HEK293 (cell line): Measurements from ENCODE around the gene MACROD1.

Experiments used
- CTCF ChIA-PET: fragments of 350-600 bp; formaldehyde crosslinking; extraction: SDS; loops from one replicate; lab custom pipeline; 2021; ENCODE audit warnings: antibody characterized with exemption; lab: Yijun Ruan, JAX
- POLR2A ChIA-PET: fragments of 300-600 bp; formaldehyde crosslinking; extraction: SDS; loops from one replicate; lab custom pipeline; 2020; ENCODE audit warnings: antibody characterized with exemption, inconsistent platforms; lab: Yijun Ruan, JAX
- H3K27ac ChIP-seq: fragments of 200-500 bp; sonication (Bioruptor generic); 2 replicates; pipeline ENCODE4 v1.5.1; 2014; ENCODE audit warnings: low read depth, low read length, control low read depth, inconsistent platforms; ENCODE audit errors: extremely low read depth
- H3K36me3 ChIP-seq, 2 experiments: fragments of 200-500 bp in 1 of 2; sonication (Bioruptor generic) in 1 of 2; 1 replicate in 1 of 2; 2 replicates in 1 of 2; pipeline ENCODE4 v1.5.1; 2014 to 2017; ENCODE audit warnings: inconsistent platforms in 2 of 2, low read length in 2 of 2; ENCODE audit not compliant: control insufficient read depth in 2 of 2, insufficient read depth in 1 of 2
- H3K4me1 ChIP-seq: fragments of 200-500 bp; sonication (Bioruptor generic); 2 replicates; pipeline ENCODE4 v1.5.1; 2014; ENCODE audit warnings: mild to moderate bottlenecking, low read length, inconsistent platforms; ENCODE audit not compliant: control insufficient read depth, insufficient read depth
- H3K4me3 ChIP-seq: 2 replicates; pipeline ENCODE4 v1.5.1; 2011; ENCODE audit warnings: low read depth, mild to moderate bottlenecking, control low read depth, low read length, moderate library complexity
- H3K9me3 ChIP-seq: fragments of 200-500 bp; sonication (Bioruptor generic); 2 replicates; pipeline ENCODE4 v1.5.1; 2014; ENCODE audit warnings: low read depth, low read length, inconsistent platforms; ENCODE audit not compliant: control insufficient read depth, insufficient read depth
- FEZF1 ChIP-seq: fragments of 450-650 bp; formaldehyde crosslinking; IDR thresholded peaks from 2 replicates; pipeline ENCODE4 v1.5.1; 2016; ENCODE audit warnings: missing biosample characterization, missing genetic modification characterization
- GLI2 ChIP-seq: fragments of 450-650 bp; formaldehyde crosslinking; IDR thresholded peaks from 2 replicates; pipeline ENCODE4; 2017; ENCODE audit warnings: missing biosample characterization, missing genetic modification characterization, low read depth, borderline replicate concordance
- GLIS1 ChIP-seq: fragments of 450-650 bp; formaldehyde crosslinking; IDR thresholded peaks from 2 replicates; pipeline ENCODE4 v1.5.1; 2016; ENCODE audit warnings: missing biosample characterization, missing genetic modification characterization
- GLIS2 ChIP-seq: fragments of 450-650 bp; formaldehyde crosslinking; IDR thresholded peaks from 2 replicates; pipeline ENCODE4 v1.5.1; 2016; ENCODE audit warnings: missing biosample characterization, missing genetic modification characterization
- ZBTB6 ChIP-seq: fragments of 450-650 bp; formaldehyde crosslinking; IDR thresholded peaks from 2 replicates; pipeline ENCODE4 v1.5.1; 2017; ENCODE audit warnings: missing biosample characterization, missing genetic modification characterization
- ZFHX2 ChIP-seq: fragments of 450-650 bp; formaldehyde crosslinking; conservative IDR thresholded peaks from 2 replicates; pipeline ENCODE4 v1.5.1; 2016; ENCODE audit warnings: missing biosample characterization, missing genetic modification characterization
- ZIC2 ChIP-seq: fragments of 450-650 bp; formaldehyde crosslinking; IDR thresholded peaks from 2 replicates; pipeline ENCODE4 v1.5.1; 2016; ENCODE audit warnings: missing biosample characterization, missing genetic modification characterization
- ZNF146 ChIP-seq: fragments of 450-650 bp; formaldehyde crosslinking; IDR thresholded peaks from 2 replicates; pipeline ENCODE4 v1.5.1; 2016; ENCODE audit warnings: missing biosample characterization, missing genetic modification characterization
- ZNF169 ChIP-seq: fragments of 450-650 bp; formaldehyde crosslinking; IDR thresholded peaks from 2 replicates; pipeline ENCODE4 v1.5.1; 2016; ENCODE audit warnings: missing biosample characterization, missing genetic modification characterization
- ZNF174 ChIP-seq: fragments of 450-650 bp; formaldehyde crosslinking; IDR thresholded peaks from 2 replicates; pipeline ENCODE4 v1.5.0; 2017; ENCODE audit warnings: missing biosample characterization, mild to moderate bottlenecking, missing genetic modification characterization
- ZNF473 ChIP-seq: fragments of 450-650 bp; formaldehyde crosslinking; IDR thresholded peaks from 2 replicates; pipeline ENCODE4 v1.5.1; 2017; ENCODE audit warnings: missing biosample characterization, missing genetic modification characterization
- ZNF488 ChIP-seq: fragments of 450-650 bp; formaldehyde crosslinking; IDR thresholded peaks from 2 replicates; pipeline ENCODE4 v1.5.1; 2016; ENCODE audit warnings: missing biosample characterization, missing genetic modification characterization
- ZNF555 ChIP-seq: fragments of 450-650 bp; formaldehyde crosslinking; conservative IDR thresholded peaks from 2 replicates; pipeline ENCODE4 v1.5.1; 2017; ENCODE audit warnings: missing biosample characterization, mild to moderate bottlenecking, missing genetic modification characterization, inconsistent platforms
- ZNF777 ChIP-seq: fragments of 450-650 bp; formaldehyde crosslinking; IDR thresholded peaks from 2 replicates; pipeline ENCODE4 v1.5.1; 2017; ENCODE audit warnings: missing biosample characterization, missing genetic modification characterization, borderline replicate concordance
- ZSCAN23 ChIP-seq: fragments of 450-650 bp; formaldehyde crosslinking; IDR thresholded peaks from 2 replicates; pipeline ENCODE4 v1.5.1; 2016; ENCODE audit warnings: missing biosample characterization, missing genetic modification characterization

MACROD1 gene

GRCh38 chr11:64071849-64072248 lies 94.1 kb downstream of the MACROD1 start:
- Histone ChIP-seq H3K27ac (no peak overlapping the region), H3K9me3 (no peaks in the 10 kb centered on the region), H3K4me3 (no peak overlapping the region), H3K4me1 (peaks cover 4% of the 10 kb centered on the region; the same call in 1 of the 2 replicates)
- TF ChIP-seq ZNF473 = no peak
- no peak for TF ChIP-seq ZNF169 (tag by site-specific recombination)
- TF ChIP-seq ZNF777 (tag by site-specific recombination) = no peak
- no peak for TF ChIP-seq ZNF488 (tag by site-specific recombination)
- no peak for TF ChIP-seq ZSCAN23 (tag by site-specific recombination)
- no peak for TF ChIP-seq FEZF1 (tag by site-specific recombination)
- TF ChIP-seq ZNF146 (tag by site-specific recombination) = no peak
- no peak for TF ChIP-seq ZFHX2 (tag by site-specific recombination)
- TF ChIP-seq ZNF555 (tag by site-specific recombination) = no peak
- TF ChIP-seq, all 188 proteins: peak for 0
- POLR2A ChIA-PET = no interaction called here
- no peaks in the 10 kb centered on the region for H3K36me3 ChIP-seq
- CTCF ChIA-PET = interaction anchor here (0.6 to 0.7 kb wide), 2 partner anchors 42 to 374 kb away, joined by 4 to 5 read pairs; no protein-coding TSS in a partner anchor

- POLR2A ChIA-PET = no interaction called here
- CTCF ChIA-PET = interaction anchor here (0.6 to 1.3 kb wide), 2 partner anchors 15 to 77 kb away, joined by 3 to 4 read pairs; no protein-coding TSS in a partner anchor
- no peak overlapping the region for H3K27ac ChIP-seq
These were observed 95.6 kb downstream of the MACROD1 start for GRCh38 chr11:64070314-64070681.

GRCh38 chr11:64069401-64070313 lies 96.3 kb downstream of the MACROD1 start:
- CTCF ChIA-PET = interaction anchor here (0.6 to 1.3 kb wide), 2 partner anchors 14 to 78 kb away, joined by 3 to 4 read pairs; no protein-coding TSS in a partner anchor
- Histone ChIP-seq H3K36me3 (no peaks in the 10 kb centered on the region), H3K27ac (no peak overlapping the region), H3K4me1 (peaks cover 4% of the 10 kb centered on the region; the same call in 1 of the 2 replicates), H3K4me3 (no peak overlapping the region), H3K9me3 (no peaks in the 10 kb centered on the region)
- POLR2A ChIA-PET = no interaction called here
- TF ChIP-seq GLIS2 (tag by site-specific recombination) (peak; percentile 51; the same call in 1 of the 2 replicates), GLI2 (no peak), ZIC2 (0 out of 2 replicates have a peak, but pooled peaks have one; percentile 31), GLIS1 (tag by site-specific recombination) (peak; percentile 70)

More at GRCh38 chr11:64070314-64070681, 95.6 kb downstream of the MACROD1 start:
- Histone ChIP-seq H3K9me3 (no peaks in the 10 kb centered on the region), H3K4me1 (peaks cover 4% of the 10 kb centered on the region; the same call in 1 of the 2 replicates), H3K36me3 (no peaks in the 10 kb centered on the region), H3K4me3 (no peak overlapping the region)
- TF ChIP-seq ZBTB6 (tag by site-specific recombination) (peak; percentile 52; the same call in 1 of the 2 replicates), ZNF174 (no peak), GLIS1 (tag by site-specific recombination) (peak; percentile 17; the same call in 1 of the 2 replicates)
